Suprapubic skin (tissue), 3 donors: ENCODE results near the gene UBE2QL1.

Experiments
- POLR2A ChIP-seq, 2 donors: fragments of 450-650 bp; IDR thresholded peaks; one replicate each; pipeline ENCODE4 v1.6.1; 2017; ENCODE audit warnings: antibody characterized with exemption in 2 of 2, mild to moderate bottlenecking in 2 of 2, moderate library complexity in 2 of 2
- TF ChIP-seq, protein P1 (sequence below), 2 donors: fragments of 200-600 bp in 1 of 2; fragments of 450-650 bp in 1 of 2; sonication (generic) in 1 of 2; IDR thresholded peaks; one replicate each; pipeline ENCODE4 v1.5.1; 2016 to 2019; ENCODE audit warnings: antibody characterized with exemption in 2 of 2, mild to moderate bottlenecking in 1 of 2, moderate library complexity in 1 of 2

DNA sequence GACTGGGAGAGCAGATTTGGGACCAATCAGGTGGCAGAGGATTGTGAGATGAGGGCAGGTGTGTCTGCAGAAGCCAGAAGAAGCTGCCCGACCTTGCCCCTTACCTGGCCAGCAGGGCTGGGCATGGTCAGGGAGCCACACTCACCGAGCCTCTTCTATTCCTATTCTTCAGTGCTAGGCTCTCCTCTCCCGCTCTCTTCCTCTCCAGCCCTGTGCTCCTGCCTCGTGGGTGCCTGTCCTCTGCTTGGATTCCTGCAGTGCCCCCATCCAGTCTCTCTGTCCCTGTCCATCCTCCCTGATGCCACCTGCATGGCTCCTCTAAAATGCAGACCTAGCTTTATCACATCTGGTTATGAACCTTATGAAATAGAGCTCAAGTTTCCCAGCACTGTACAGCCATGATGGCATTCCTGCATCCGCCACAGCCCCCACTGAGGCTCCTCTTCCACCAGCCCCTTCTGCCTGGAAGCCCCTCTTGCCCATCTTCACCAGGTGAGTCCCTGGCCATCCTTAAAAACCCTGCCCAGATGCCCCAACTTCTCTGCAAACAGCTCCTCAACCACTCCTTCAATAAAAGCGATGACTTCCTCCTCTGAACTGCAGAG lies 8.2 kb downstream of the UBE2QL1 start:
- TF ChIP-seq, protein P1, sequence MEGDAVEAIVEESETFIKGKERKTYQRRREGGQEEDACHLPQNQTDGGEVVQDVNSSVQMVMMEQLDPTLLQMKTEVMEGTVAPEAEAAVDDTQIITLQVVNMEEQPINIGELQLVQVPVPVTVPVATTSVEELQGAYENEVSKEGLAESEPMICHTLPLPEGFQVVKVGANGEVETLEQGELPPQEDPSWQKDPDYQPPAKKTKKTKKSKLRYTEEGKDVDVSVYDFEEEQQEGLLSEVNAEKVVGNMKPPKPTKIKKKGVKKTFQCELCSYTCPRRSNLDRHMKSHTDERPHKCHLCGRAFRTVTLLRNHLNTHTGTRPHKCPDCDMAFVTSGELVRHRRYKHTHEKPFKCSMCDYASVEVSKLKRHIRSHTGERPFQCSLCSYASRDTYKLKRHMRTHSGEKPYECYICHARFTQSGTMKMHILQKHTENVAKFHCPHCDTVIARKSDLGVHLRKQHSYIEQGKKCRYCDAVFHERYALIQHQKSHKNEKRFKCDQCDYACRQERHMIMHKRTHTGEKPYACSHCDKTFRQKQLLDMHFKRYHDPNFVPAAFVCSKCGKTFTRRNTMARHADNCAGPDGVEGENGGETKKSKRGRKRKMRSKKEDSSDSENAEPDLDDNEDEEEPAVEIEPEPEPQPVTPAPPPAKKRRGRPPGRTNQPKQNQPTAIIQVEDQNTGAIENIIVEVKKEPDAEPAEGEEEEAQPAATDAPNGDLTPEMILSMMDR (IDR thresholded peaks at IDR 0.05) = no peak
- no peak for TF ChIP-seq POLR2A (IDR thresholded peaks at IDR 0.05)
